Heart right ventricle (tissue), 16 donors: Measurements from ENCODE around the gene CLASP2. TPM values are rescaled to one million over a fixed set of nuclear protein-coding genes. Genes with fewer than 3 reads are reported as not detected.

Experiments
- ATAC-seq, 8 donors: fragments of 200-7000 bp; cut with Tn5 transposase; one replicate each; pipeline ENCODE4 v1.9.1; 2020; ENCODE audit warnings: mild to moderate bottlenecking in 8 of 8, moderate library complexity in 8 of 8, moderate number of reproducible peaks in 1 of 8
- DNase-seq, 2 donors: peaks; one replicate each; pipeline ENCODE4 v3.0.0-alpha.2; 2020
- H3K27ac ChIP-seq, 10 donors: fragments of 200-600 bp; sonication (generic) in 2 of 10; one replicate each; pipeline versions ENCODE4 v1.5.0 to v1.8.0; 2020 to 2022; ENCODE audit warnings: mild to moderate bottlenecking in 3 of 10
- H3K27me3 ChIP-seq, 7 donors: fragments of 200-600 bp; one replicate each; pipeline ENCODE4 v1.8.0; 2021 to 2022; ENCODE audit warnings: mild to moderate bottlenecking in 2 of 7
- H3K36me3 ChIP-seq, 9 donors: fragments of 200-600 bp; sonication (generic) in 1 of 9; one replicate each; pipeline versions ENCODE4 v1.5.0 to v1.8.0; 2020 to 2022; ENCODE audit warnings: mild to moderate bottlenecking in 2 of 9
- H3K4me1 ChIP-seq, 9 donors: fragments of 200-600 bp; sonication (generic) in 1 of 9; one replicate each; pipeline versions ENCODE4 v1.5.0 to v1.8.0; 2020 to 2022; ENCODE audit warnings: mild to moderate bottlenecking in 4 of 9
- H3K4me3 ChIP-seq, 10 donors: fragments of 200-600 bp; sonication (generic) in 2 of 10; one replicate each; pipeline versions ENCODE4 v1.5.0 to v1.8.0; 2020 to 2022; ENCODE audit warnings: mild to moderate bottlenecking in 7 of 10, moderate library complexity in 2 of 10
- H3K9me3 ChIP-seq, 11 donors: fragments of 200-600 bp in 10 of 11; sonication (generic) in 2 of 11; one replicate each; pipeline versions ENCODE4 v1.5.0 to v1.8.0; 2013 to 2022; ENCODE audit warnings: mild to moderate bottlenecking in 2 of 11, control low read depth in 1 of 11, moderate library complexity in 1 of 11
- CTCF ChIP-seq, 9 donors: fragments of 200-600 bp; sonication (generic) in 2 of 9; IDR thresholded peaks; one replicate each; pipeline versions ENCODE4 v1.5.0 to v1.8.0; 2021 to 2022; ENCODE audit warnings: antibody characterized with exemption in 9 of 9, mild to moderate bottlenecking in 5 of 9, moderate library complexity in 1 of 9
- WGBS, 2 donors: extraction: QIAGEN DNeasy Blood & Tissue Kit; methylation state at CpG; one replicate each; pipeline ENCODE4 v1.1.7; 2013; ENCODE audit warnings: inconsistent platforms in 1 of 2; 5-methylcytosine and 5-hydroxymethylcytosine counted together
- intact Hi-C, 10 donors: fragments of 100-400 bp; cut with DNase I; formaldehyde crosslinking; loops; one replicate each; pipeline versions ENCODE4 v1.11.1 to v1.14.2; 2022
- polyA plus RNA-seq, 2 donors: library from polyadenylated mRNA; stranded (reverse); fragments of 200-250 nt; gene quantifications; one replicate each; pipeline ENCODE4 v1.2.3, GENCODE V29; 2013
- total RNA-seq, 10 donors: library from RNA; stranded (reverse); fragmentation: NEBNext Ultra II Directional in 3 of 10; extraction: Animal tissue kit (Norgen Biotek cat#: 25700) in 3 of 10; gene quantifications; one replicate each; pipeline versions ENCODE4 v1.2.1 to v1.2.4, GENCODE V29; 2021 to 2023
- donor health status: Arrhythmogenic right ventricular cardiomyopathy.
- donor health status: ischemic (EF 13 %, LVEDD 7.1; RV severe dilation, severe dysfunction).
- donor health status: healthy with polysubstance abuse.
- donor health status: DM: no; HTN: yes; CAD: no.
- donor health status: DM: no; HTN: no; CAD: no.
- donor health status: ischemic (EF 25% LVEDD 6.9; RV normal size, moderate dysfunction).
- donor health status: ischemic (EF 25% LVEDD 5.7; RV mildly dilated, moderate dysfunction).
- donor health status: healthy.
- donor health status: DM: yes; HTN: yes; CAD: no.
- donor health status: Ischemic cardiomyopathy.
- donor health status: ischemic (EF 35%, LVEDD 5.7; RV mildly dilated, moderate dysfunction).
- donor health status: nonischemic (EF 11% LVEDD 7.7; RV severe dilation, severe dysfunction).
- donor health status: DM: yes; HTN: yes; CAD: no.
- donor health status: PGD.
- donor health status: ischemic (EF 29% LVEDD 5.4; RV normal size, mild dysfunction).
- donor health status: nonischemic (EF 23%, LVEDD 6.1; RV moderate dilation, normal function).

CLASP2 gene
- total and polyA plus RNA-seq, 12 donors = 9.7 to 107 (median 84.9) TPM

DNA sequence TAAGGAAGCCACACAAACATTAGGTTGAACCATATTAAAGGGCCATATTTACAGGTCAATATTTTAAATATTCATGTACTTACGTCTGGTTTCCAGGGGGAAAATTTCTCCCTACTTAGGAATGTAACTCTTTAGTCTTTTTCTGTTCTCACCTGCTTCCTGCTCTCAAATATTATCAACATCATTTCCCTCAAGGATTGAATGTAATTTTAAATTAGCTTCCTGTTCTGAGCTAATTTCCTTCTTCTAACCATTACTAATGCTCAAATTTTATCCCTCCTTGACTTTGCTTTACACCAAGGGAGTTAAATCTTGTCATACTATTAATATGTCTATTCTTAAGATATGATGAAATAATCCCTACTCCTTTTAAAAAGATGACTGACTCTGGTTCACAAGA, 174.5 kb downstream of the CLASP2 start:
- Histone ChIP-seq H3K9me3 (no peaks in the 10 kb centered on the region), H3K27ac (no peak overlapping the region), H3K36me3 (peaks cover 0 to 79% (median 6%) of the 10 kb centered on the region in 9 donors), H3K4me1 (peaks cover 0 to 5% (median 0%) of the 10 kb centered on the region in 9 donors), H3K4me3 (no peak overlapping the region), H3K27me3 (no peaks in the 10 kb centered on the region)
- no peak for TF ChIP-seq CTCF (IDR thresholded peaks at IDR 0.05)
- ATAC-seq (no peak), DNase-seq (no peak)
- WGBS, 2 donors = 67 to 83% methylated on average over 1 of the region's 1 CpG
- intact Hi-C loops = loop anchor here in 1 of 10 donors (10.0 kb wide), 1 partner anchor 51 kb away; no protein-coding TSS in a partner anchor

DNA sequence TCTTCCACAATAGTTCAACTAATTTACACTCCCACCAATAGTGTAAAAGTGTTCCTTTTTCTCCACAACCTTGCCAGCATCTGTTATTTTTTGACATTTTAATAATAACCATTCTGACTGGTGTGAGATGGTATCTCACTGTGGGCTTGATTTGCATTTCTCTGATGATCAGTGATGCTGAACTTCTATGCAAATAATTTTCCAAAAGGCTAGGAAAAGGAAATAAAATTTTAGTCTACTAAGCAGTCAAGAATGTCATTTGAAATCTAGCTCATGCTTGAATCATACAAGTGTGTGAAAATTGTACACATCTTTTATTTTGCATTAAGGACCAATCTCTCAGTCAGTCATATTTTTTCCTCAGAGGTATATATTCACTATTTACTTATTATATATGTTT, 176.1 kb downstream of the CLASP2 start:
- Histone ChIP-seq H3K27ac (no peak overlapping the region), H3K4me1 (peaks cover 0 to 17% (median 0%) of the 10 kb centered on the region in 9 donors), H3K36me3 (peaks cover 0 to 93% (median 12%) of the 10 kb centered on the region in 9 donors), H3K27me3 (no peaks in the 10 kb centered on the region), H3K9me3 (no peaks in the 10 kb centered on the region), H3K4me3 (no peak overlapping the region)
- intact Hi-C loops = loop anchor here in 1 of 10 donors (10.0 kb wide), 1 partner anchor 53 kb away; no protein-coding TSS in a partner anchor
- ATAC-seq (no peak), DNase-seq (no peak)
- no peak for TF ChIP-seq CTCF (IDR thresholded peaks at IDR 0.05)

DNA sequence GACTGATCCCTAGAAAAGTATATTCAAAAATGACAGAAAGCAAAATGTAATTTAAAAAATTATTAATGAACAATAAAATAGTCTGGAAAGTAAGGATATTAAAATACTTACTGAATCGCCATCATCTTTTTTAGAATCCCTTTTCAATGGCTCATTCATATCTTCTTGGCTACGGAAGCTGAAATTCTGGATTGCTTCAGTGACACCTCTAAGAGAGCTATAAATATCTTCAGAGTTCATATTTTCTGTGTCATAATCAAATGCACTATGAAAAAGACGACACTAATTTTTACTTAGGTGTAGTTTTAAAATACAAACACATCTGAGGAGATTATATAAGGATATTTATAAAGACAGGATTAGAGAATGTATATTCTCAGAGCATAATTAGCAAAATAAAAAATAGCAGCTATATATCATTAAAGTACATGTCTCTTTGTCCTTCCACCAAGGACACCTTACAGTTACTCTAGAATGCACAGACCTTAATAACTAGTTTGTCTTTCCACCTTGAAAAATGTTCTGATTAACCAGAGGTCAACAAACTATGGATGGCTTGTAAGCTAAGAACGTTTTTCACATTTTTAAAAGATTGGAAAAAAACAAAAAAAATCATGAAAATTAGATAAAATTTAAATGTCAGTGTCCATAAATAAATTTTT, 179.2 kb downstream of the CLASP2 start:
- WGBS, 2 donors = 47 to 67% methylated on average over 4 of the region's 4 CpGs
- peak overlapping the region; percentile 51 to 85 (median 74) for H3K27ac ChIP-seq
- peaks cover 0 to 25% (median 0%) of the 10 kb centered on the region in 9 donors for H3K4me1 ChIP-seq
- H3K27me3 ChIP-seq = no peaks in the 10 kb centered on the region
- ATAC-seq = peak; percentile 54 to 86 (median 74)
- no peak for DNase-seq
- peaks cover 0 to 100% (median 27%) of the 10 kb centered on the region in 9 donors for H3K36me3 ChIP-seq
- no peak overlapping the region for H3K4me3 ChIP-seq
- H3K9me3 ChIP-seq = no peaks in the 10 kb centered on the region
- intact Hi-C loops = loop anchor here in 1 of 10 donors (10.0 kb wide), 1 partner anchor 94 kb away; the partner anchor contains the start of gene UBP1
- no peak for TF ChIP-seq CTCF (IDR thresholded peaks at IDR 0.05)

DNA sequence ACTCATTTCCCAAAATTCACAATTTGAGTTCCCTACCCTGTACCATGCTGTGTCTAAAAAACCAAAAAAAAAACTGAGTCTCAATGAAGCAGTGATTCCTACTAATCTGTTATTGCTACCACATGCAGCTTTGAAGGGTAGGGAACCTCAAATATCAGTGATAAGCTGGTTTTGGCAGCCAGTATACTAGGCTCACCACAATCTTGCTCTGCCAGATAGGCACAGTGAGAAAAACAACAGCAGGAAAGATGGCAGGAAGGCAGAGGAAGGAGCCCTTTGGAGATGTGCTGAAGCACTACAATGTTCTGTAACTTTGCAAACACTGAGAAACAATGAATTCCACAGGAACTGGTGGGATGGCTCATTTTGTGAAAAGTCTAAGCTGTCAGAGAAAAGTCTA, 180.9 kb downstream of the CLASP2 start:
- Histone ChIP-seq H3K27ac (peak overlapping the region in 9 of 10 donors; percentile 1 to 85 (median 75)), H3K4me1 (peaks cover 0 to 25% (median 0%) of the 10 kb centered on the region in 9 donors), H3K4me3 (no peak overlapping the region), H3K27me3 (no peaks in the 10 kb centered on the region), H3K36me3 (peaks cover 0 to 100% (median 27%) of the 10 kb centered on the region in 9 donors), H3K9me3 (no peaks in the 10 kb centered on the region)
- TF ChIP-seq CTCF (IDR thresholded peaks at IDR 0.05) = no peak
- intact Hi-C loops = loop anchor here in 1 of 10 donors (10.0 kb wide), 1 partner anchor 92 kb away; the partner anchor contains the start of gene UBP1
- DNase-seq (no peak), ATAC-seq (peak in 6 of 8 donors; percentile 62 to 86 (median 76))
